H9 (cell line): ENCODE measurements around the gene SF3A2. TPM values are rescaled to one million over a fixed set of nuclear protein-coding genes. Genes with fewer than 3 reads are reported as not detected.

Experiments used
- DNase-seq: peaks from one replicate; pipeline ENCODE4 v3.0.0-alpha.2; 2017
- H2AFZ ChIP-seq: one replicate; pipeline ENCODE4 v1.6.1; 2013; ENCODE audit warnings: mild to moderate bottlenecking, low read length, control low read depth, moderate library complexity
- H2AK5ac ChIP-seq: 2 replicates; pipeline ENCODE4 v1.6.1; 2013; ENCODE audit warnings: low read length, control low read depth, mixed read lengths; ENCODE audit not compliant: insufficient read length
- H2BK120ac ChIP-seq: one replicate; pipeline ENCODE4 v1.6.1; 2013; ENCODE audit warnings: low read depth, mild to moderate bottlenecking, low read length, control low read depth, inconsistent platforms; ENCODE audit not compliant: poor library complexity, severe bottlenecking
- H2BK12ac ChIP-seq: 2 replicates; pipeline ENCODE4 v1.6.1; 2013; ENCODE audit warnings: low read length, control low read depth, mixed read lengths, low read depth; ENCODE audit not compliant: insufficient read length
- H2BK15ac ChIP-seq: 2 replicates; pipeline ENCODE4 v1.6.1; 2013; ENCODE audit warnings: low read depth, low read length, control low read depth
- H2BK20ac ChIP-seq: one replicate; pipeline ENCODE4 v1.6.1; 2013; ENCODE audit warnings: low read depth, mild to moderate bottlenecking, low read length, control low read depth, inconsistent platforms; ENCODE audit not compliant: poor library complexity, severe bottlenecking
- H2BK5ac ChIP-seq: 2 replicates; pipeline ENCODE4 v1.6.1; 2013; ENCODE audit warnings: low read length, control low read depth, mixed read lengths; ENCODE audit not compliant: insufficient read length
- H3K14ac ChIP-seq: 2 replicates; pipeline ENCODE4 v1.6.1; 2013; ENCODE audit warnings: low read length, control low read depth; ENCODE audit not compliant: insufficient read depth
- H3K18ac ChIP-seq: 2 replicates; pipeline ENCODE4 v1.6.1; 2013; ENCODE audit warnings: low read depth, mild to moderate bottlenecking, mixed read lengths, low read length, control low read depth; ENCODE audit not compliant: insufficient read length
- H3K23ac ChIP-seq: 2 replicates; pipeline ENCODE4 v1.6.1; 2013; ENCODE audit warnings: low read length, control low read depth, mixed read lengths, low read depth; ENCODE audit not compliant: insufficient read length
- H3K23me2 ChIP-seq: 2 replicates; pipeline ENCODE4 v1.6.1; 2013; ENCODE audit warnings: low read depth, mild to moderate bottlenecking, mixed read lengths, low read length, control low read depth; ENCODE audit not compliant: insufficient read length, poor library complexity, severe bottlenecking
- H3K27ac ChIP-seq: 2 replicates; pipeline ENCODE4 v1.5.1; 2013; ENCODE audit warnings: low read length, control low read depth, mixed read lengths, low read depth; ENCODE audit not compliant: insufficient read length
- H3K27me3 ChIP-seq: 2 replicates; pipeline ENCODE4 v1.6.1; 2013; ENCODE audit warnings: low read length, control low read depth, inconsistent platforms; ENCODE audit not compliant: insufficient read depth
- H3K4ac ChIP-seq: 2 replicates; pipeline ENCODE4 v1.6.1; 2013; ENCODE audit warnings: low read depth, mild to moderate bottlenecking, control low read depth, inconsistent platforms, low read length, moderate library complexity
- H3K4me1 ChIP-seq: 2 replicates; pipeline ENCODE4 v1.6.1; 2013; ENCODE audit warnings: low read length, control low read depth, inconsistent platforms; ENCODE audit not compliant: insufficient read depth
- H3K4me2 ChIP-seq: 2 replicates; pipeline ENCODE4 v1.6.1; 2013; ENCODE audit warnings: low read length, control low read depth, mixed read lengths; ENCODE audit not compliant: insufficient read length, insufficient read depth
- H3K56ac ChIP-seq: 2 replicates; pipeline ENCODE4 v1.6.1; 2013; ENCODE audit warnings: low read depth, mild to moderate bottlenecking, mixed read lengths, low read length, control low read depth; ENCODE audit not compliant: insufficient read length
- H3K79me1 ChIP-seq: 2 replicates; pipeline ENCODE4 v1.6.1; 2013; ENCODE audit warnings: low read depth, mild to moderate bottlenecking, moderate library complexity, low read length, control low read depth, inconsistent platforms; ENCODE audit not compliant: insufficient read depth, poor library complexity, severe bottlenecking
- H3K79me2 ChIP-seq: 2 replicates; pipeline ENCODE4 v1.6.1; 2013; ENCODE audit warnings: low read length, control low read depth, inconsistent platforms; ENCODE audit not compliant: insufficient read depth
- H3K9ac ChIP-seq: 2 replicates; pipeline ENCODE4 v1.6.1; 2013; ENCODE audit warnings: low read length, control low read depth, mixed read lengths; ENCODE audit not compliant: insufficient read length; ENCODE audit errors: extremely low read depth
- H3K9me3 ChIP-seq: one replicate; pipeline ENCODE4 v1.6.1; 2013; ENCODE audit warnings: low read depth, low read length, inconsistent platforms; ENCODE audit not compliant: control insufficient read depth
- H3T11ph ChIP-seq: one replicate; pipeline ENCODE4 v1.6.1; 2013; ENCODE audit warnings: mild to moderate bottlenecking, low read length, control low read depth, inconsistent platforms
- H4K20me1 ChIP-seq: one replicate; pipeline ENCODE4 v1.6.1; 2013; ENCODE audit not compliant: control insufficient read depth, insufficient read length, insufficient read depth
- H4K5ac ChIP-seq: 2 replicates; pipeline ENCODE4 v1.6.1; 2013; ENCODE audit warnings: low read depth, mild to moderate bottlenecking, mixed read lengths, low read length, control low read depth; ENCODE audit not compliant: insufficient read length
- H4K8ac ChIP-seq: replicated peaks from 2 replicates; pipeline ENCODE4 v1.6.1; 2013; ENCODE audit warnings: low read length, control low read depth, mixed read lengths, low read depth; ENCODE audit not compliant: insufficient read length
- H4K91ac ChIP-seq: 2 replicates; pipeline ENCODE4 v1.6.1; 2013; ENCODE audit warnings: low read depth, mild to moderate bottlenecking, moderate library complexity, mixed read lengths, low read length, control low read depth; ENCODE audit not compliant: insufficient read length
- H3K27ac Mint-ChIP-seq, 3 experiments: 2 replicates in 2 of 3; 3 replicates in 1 of 3; pipeline ENCODE4 v1.8.0; 2020 to 2021; ENCODE audit warnings: mixed read lengths in 3 of 3, mild to moderate bottlenecking in 1 of 3, moderate library complexity in 1 of 3
- H3K27me3 Mint-ChIP-seq: 2 replicates; pipeline ENCODE4 v1.8.0; 2021; ENCODE audit warnings: low read depth, mild to moderate bottlenecking, moderate library complexity, mixed read lengths
- H3K36me3 Mint-ChIP-seq, 3 experiments: 2 replicates in 2 of 3; 3 replicates in 1 of 3; pipeline ENCODE4 v1.8.0; 2020 to 2021; ENCODE audit warnings: low read depth in 3 of 3, mixed read lengths in 3 of 3; ENCODE audit not compliant: insufficient read depth in 1 of 3
- H3K4me1 Mint-ChIP-seq, 2 experiments: 2 replicates each; pipeline ENCODE4 v1.8.0; 2020; ENCODE audit warnings: mixed read lengths in 2 of 2
- H3K4me3 Mint-ChIP-seq, 2 experiments: 2 replicates in 1 of 2; 3 replicates in 1 of 2; pipeline ENCODE4 v1.8.0; 2020 to 2021; ENCODE audit warnings: mild to moderate bottlenecking in 2 of 2, mixed read lengths in 2 of 2, moderate library complexity in 1 of 2
- H3K9me3 Mint-ChIP-seq, 2 experiments: 2 replicates in 1 of 2; 3 replicates in 1 of 2; pipeline ENCODE4 v1.8.0; 2020; ENCODE audit warnings: mild to moderate bottlenecking in 2 of 2, mixed read lengths in 2 of 2, moderate library complexity in 1 of 2
- WGBS: extraction: QIAGEN DNeasy Blood & Tissue Kit; methylation state at CpG from one replicate; pipeline ENCODE4 v1.1.7; 2013; ENCODE audit warnings: missing lambda C conversion rate, low lambda C conversion rate, mixed read lengths; ENCODE audit not compliant: insufficient read length; ENCODE audit errors: extremely low coverage; 5-methylcytosine and 5-hydroxymethylcytosine counted together
- total RNA-seq: library from RNA; stranded (reverse); gene quantifications from 2 replicates; pipeline ENCODE4 v1.2.1, GENCODE V29; 2021
- TF ChIP-seq, protein P1 (sequence below): fragments of 200-600 bp; sonication (generic); conservative IDR thresholded peaks from 3 replicates; pipeline ENCODE4 v1.8.0; 2021; ENCODE audit warnings: antibody characterized with exemption, mild to moderate bottlenecking

Gene SF3A2
- total RNA-seq, 1 experiment from 2014 or later, result 166 TPM

DNA sequence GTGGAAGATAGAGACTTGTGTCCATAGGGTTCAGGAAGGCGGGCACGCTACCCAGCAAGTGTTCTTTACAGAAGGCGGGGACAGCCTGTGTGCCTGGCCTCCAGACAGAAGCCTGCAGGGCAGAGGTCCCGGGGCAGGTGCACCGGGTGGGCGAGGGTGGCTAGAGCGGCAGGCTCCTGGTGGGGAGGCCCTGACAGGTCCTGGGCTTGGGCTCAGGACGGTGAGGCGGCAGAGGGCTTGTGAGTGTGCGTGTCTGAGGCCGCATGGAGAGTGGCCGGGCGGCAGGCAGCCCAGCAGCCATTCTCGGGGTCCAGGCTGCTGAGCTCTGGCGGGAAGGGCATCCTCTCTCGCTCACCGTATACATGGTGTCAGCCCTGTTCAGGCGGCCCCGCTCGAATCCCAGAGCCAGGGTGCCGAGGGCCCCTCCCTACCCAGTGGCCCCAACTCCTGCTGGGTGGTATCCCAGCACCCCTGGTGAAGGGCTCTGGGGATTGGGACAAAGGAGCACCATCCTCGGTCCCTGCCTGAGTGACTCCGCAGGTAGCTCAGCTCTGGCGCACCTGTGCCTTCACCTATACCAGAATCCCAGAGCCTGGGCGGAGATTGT is 9.5 kb downstream of the SF3A2 start:
- H3K27ac Mint-ChIP-seq, result peak overlapping the region in 1 of 3 experiments; percentile 52; a peak in 1 of 7 replicates

More for the DNA sequence above, 9.5 kb downstream of the SF3A2 start:
- Histone ChIP-seq H3K9me3 (no peaks in the 10 kb centered on the region), H3K27ac (no peak overlapping the region), H3K27me3 (no peaks in the 10 kb centered on the region), H4K91ac (no peak overlapping the region), H3K4me2 (no peak overlapping the region), H3K79me1 (peaks cover 12% of the 10 kb centered on the region), H2BK5ac (no peak overlapping the region), H4K8ac (no peak overlapping the region), H3K23ac (no peak overlapping the region), H3K56ac (no peak overlapping the region), H3T11ph (no peak overlapping the region), H3K4me1 (no peaks in the 10 kb centered on the region), H4K5ac (no peak overlapping the region), H3K23me2 (no peaks in the 10 kb centered on the region), H2AFZ (no peak overlapping the region), H2AK5ac (no peak overlapping the region), H3K9ac (no peak overlapping the region), H3K4ac (no peak overlapping the region), H2BK15ac (no peak overlapping the region), H3K14ac (no peak overlapping the region), H4K20me1 (peaks cover 1% of the 10 kb centered on the region), H2BK12ac (no peak overlapping the region), H3K79me2 (peaks cover 15% of the 10 kb centered on the region; the same call in 1 of the 2 replicates), H3K18ac (no peak overlapping the region), H2BK20ac (no peak overlapping the region), H2BK120ac (no peak overlapping the region)
- Mint-ChIP-seq H3K4me1 (peaks cover 1 to 5% of the 10 kb centered on the region in 2 experiments), H3K36me3 (peaks cover 16 to 42% (median 39%) of the 10 kb centered on the region in 3 experiments; a peak in 6 of 7 replicates), H3K4me3 (no peak overlapping the region), H3K9me3 (no peaks in the 10 kb centered on the region), H3K27me3 (no peaks in the 10 kb centered on the region; the same call in 1 of the 2 replicates)
- DNase-seq, result no peak
- TF ChIP-seq, protein P1, sequence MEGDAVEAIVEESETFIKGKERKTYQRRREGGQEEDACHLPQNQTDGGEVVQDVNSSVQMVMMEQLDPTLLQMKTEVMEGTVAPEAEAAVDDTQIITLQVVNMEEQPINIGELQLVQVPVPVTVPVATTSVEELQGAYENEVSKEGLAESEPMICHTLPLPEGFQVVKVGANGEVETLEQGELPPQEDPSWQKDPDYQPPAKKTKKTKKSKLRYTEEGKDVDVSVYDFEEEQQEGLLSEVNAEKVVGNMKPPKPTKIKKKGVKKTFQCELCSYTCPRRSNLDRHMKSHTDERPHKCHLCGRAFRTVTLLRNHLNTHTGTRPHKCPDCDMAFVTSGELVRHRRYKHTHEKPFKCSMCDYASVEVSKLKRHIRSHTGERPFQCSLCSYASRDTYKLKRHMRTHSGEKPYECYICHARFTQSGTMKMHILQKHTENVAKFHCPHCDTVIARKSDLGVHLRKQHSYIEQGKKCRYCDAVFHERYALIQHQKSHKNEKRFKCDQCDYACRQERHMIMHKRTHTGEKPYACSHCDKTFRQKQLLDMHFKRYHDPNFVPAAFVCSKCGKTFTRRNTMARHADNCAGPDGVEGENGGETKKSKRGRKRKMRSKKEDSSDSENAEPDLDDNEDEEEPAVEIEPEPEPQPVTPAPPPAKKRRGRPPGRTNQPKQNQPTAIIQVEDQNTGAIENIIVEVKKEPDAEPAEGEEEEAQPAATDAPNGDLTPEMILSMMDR, result no peak
- WGBS, result no CpG with 5 or more reads among the region's 25 CpGs
